Skeletal muscle tissue (tissue), 4 donors: ENCODE measurements around the gene CARMIL1. TPM values are rescaled to one million over a fixed set of nuclear protein-coding genes. Genes with fewer than 3 reads are reported as not detected.

Experiments used
- H3K27ac ChIP-seq: one replicate; pipeline ENCODE4 v1.7.0; 2013; ENCODE audit warnings: mild to moderate bottlenecking, low read depth, low read length, inconsistent platforms
- H3K27me3 ChIP-seq, 3 donors: one replicate each; pipeline ENCODE4 v1.7.0; 2013; ENCODE audit warnings: low read length in 3 of 3; ENCODE audit not compliant: control insufficient read depth in 3 of 3, insufficient read depth in 3 of 3
- H3K36me3 ChIP-seq, 3 donors: one replicate each; pipeline ENCODE4 v1.7.0; 2013; ENCODE audit warnings: low read length in 3 of 3; ENCODE audit not compliant: control insufficient read depth in 3 of 3, insufficient read depth in 3 of 3
- H3K4me1 ChIP-seq, 3 donors: one replicate each; pipeline ENCODE4 v1.7.0; 2013; ENCODE audit warnings: low read length in 3 of 3, mild to moderate bottlenecking in 3 of 3; ENCODE audit not compliant: control insufficient read depth in 3 of 3, insufficient read depth in 3 of 3
- H3K4me3 ChIP-seq, 3 donors: one replicate each; pipeline ENCODE4 v1.7.0; 2013; ENCODE audit warnings: low read length in 3 of 3
- H3K9ac ChIP-seq, 3 donors: one replicate each; pipeline ENCODE4 v1.7.0; 2013; ENCODE audit warnings: low read length in 3 of 3, mild to moderate bottlenecking in 3 of 3, moderate library complexity in 2 of 3, low read depth in 1 of 3
- H3K9me3 ChIP-seq, 3 donors: one replicate each; pipeline ENCODE4 v1.7.0; 2013; ENCODE audit warnings: low read length in 3 of 3; ENCODE audit not compliant: control insufficient read depth in 3 of 3
- total RNA-seq: library from RNA; depleted of rRNA; stranded (reverse); fragments of >200 nt; gene quantifications from one replicate; pipeline ENCODE4 v1.2.3, GENCODE V29; 2014
- donor health status: Osteomylitis.

Gene CARMIL1
- total RNA-seq, 1 donor from 2014 or later: 4.7 TPM

GRCh38 chr6:25547797-25548196, 268.6 kb downstream of the CARMIL1 start:
- Histone ChIP-seq H3K4me1 (no peaks in the 10 kb centered on the region), H3K27ac (no peak overlapping the region), H3K4me3 (no peak overlapping the region), H3K9me3 (no peaks in the 10 kb centered on the region), H3K9ac (no peak overlapping the region), H3K27me3 (no peaks in the 10 kb centered on the region), H3K36me3 (no peaks in the 10 kb centered on the region)

GRCh38 chr6:25548451-25548850, 269.3 kb downstream of the CARMIL1 start:
- H3K27ac ChIP-seq: no peak overlapping the region
- H3K4me1 ChIP-seq: no peaks in the 10 kb centered on the region
- no peak overlapping the region for H3K9ac ChIP-seq
- no peaks in the 10 kb centered on the region for H3K9me3 ChIP-seq
- no peaks in the 10 kb centered on the region for H3K27me3 ChIP-seq
- no peak overlapping the region for H3K4me3 ChIP-seq
- H3K36me3 ChIP-seq: no peaks in the 10 kb centered on the region

GRCh38 chr6:25550631-25551030, 271.5 kb downstream of the CARMIL1 start:
- no peak overlapping the region for H3K27ac ChIP-seq
- no peaks in the 10 kb centered on the region for H3K36me3 ChIP-seq
- no peaks in the 10 kb centered on the region for H3K4me1 ChIP-seq
- H3K4me3 ChIP-seq: no peak overlapping the region
- no peak overlapping the region for H3K9ac ChIP-seq
- H3K27me3 ChIP-seq: no peaks in the 10 kb centered on the region
- H3K9me3 ChIP-seq: no peaks in the 10 kb centered on the region

DNA sequence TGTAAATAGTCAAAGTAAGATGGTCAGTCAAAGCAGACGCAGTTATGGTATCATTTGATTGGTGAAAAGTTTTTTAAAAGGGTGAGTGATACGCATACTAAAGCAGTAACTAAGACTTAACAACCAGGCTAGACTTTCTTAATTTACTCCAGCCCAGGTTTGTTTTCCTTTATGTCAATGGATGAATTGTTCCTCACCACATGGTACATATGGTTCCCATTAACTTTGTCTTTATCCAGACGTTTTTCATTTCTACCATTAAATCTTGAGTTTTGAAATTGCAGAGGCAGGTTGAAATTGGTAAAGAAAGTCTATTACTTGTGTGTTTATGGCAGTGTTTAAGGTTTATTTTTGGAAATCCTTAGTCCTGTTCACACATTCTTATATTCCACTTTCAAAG, 274.3 kb downstream of the CARMIL1 start:
- Histone ChIP-seq H3K36me3 (no peaks in the 10 kb centered on the region), H3K27ac (no peak overlapping the region), H3K27me3 (no peaks in the 10 kb centered on the region), H3K4me1 (no peaks in the 10 kb centered on the region), H3K9me3 (no peaks in the 10 kb centered on the region), H3K4me3 (no peak overlapping the region), H3K9ac (no peak overlapping the region)

DNA sequence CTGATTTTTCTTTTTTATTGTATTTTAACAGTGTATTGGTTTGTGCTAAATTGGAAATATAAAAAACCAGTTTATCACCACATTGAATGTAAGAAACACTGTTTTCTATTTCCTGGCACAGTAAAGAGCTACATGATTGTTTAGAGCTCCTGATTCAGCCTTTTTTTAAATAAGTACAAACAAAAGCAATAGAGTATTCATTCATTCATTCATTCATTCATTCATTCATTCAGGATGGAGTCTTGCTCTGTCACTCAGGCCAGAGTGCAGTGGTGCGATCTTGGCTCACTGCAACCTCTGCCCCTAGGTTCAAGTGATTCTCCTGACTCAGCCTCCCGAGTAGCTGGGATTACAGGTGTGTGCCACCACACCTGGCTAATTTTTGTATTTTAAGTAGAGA, 276.0 kb downstream of the CARMIL1 start:
- Histone ChIP-seq H3K9ac (no peak overlapping the region), H3K27me3 (no peaks in the 10 kb centered on the region), H3K27ac (no peak overlapping the region), H3K9me3 (no peaks in the 10 kb centered on the region), H3K36me3 (no peaks in the 10 kb centered on the region), H3K4me3 (no peak overlapping the region), H3K4me1 (no peaks in the 10 kb centered on the region)

DNA sequence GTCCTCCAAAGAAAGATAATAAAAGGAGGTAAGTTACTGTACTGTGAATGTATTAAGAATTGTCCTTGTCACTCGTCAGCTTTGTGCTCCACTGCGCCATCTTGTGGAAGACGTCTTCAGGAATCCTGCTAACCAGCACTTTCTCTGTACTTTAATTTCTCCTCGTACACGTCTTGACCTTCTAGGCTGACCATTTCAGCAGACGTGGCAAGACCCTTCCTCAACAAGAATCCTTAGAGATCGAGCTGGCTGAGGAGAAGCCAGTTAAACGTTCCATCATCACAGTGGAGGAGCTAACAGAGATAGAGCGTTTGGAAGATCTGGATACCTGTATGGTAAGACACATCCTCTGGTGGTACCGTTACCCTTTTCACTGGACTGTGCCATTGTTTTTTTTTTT, 277.3 kb downstream of the CARMIL1 start:
- Histone ChIP-seq H3K4me3 (no peak overlapping the region), H3K4me1 (no peaks in the 10 kb centered on the region), H3K9me3 (no peaks in the 10 kb centered on the region), H3K27ac (no peak overlapping the region), H3K27me3 (no peaks in the 10 kb centered on the region), H3K36me3 (no peaks in the 10 kb centered on the region), H3K9ac (no peak overlapping the region)

- Histone ChIP-seq H3K9me3 (no peaks in the 10 kb centered on the region), H3K27me3 (no peaks in the 10 kb centered on the region), H3K9ac (no peak overlapping the region), H3K27ac (no peak overlapping the region), H3K4me1 (no peaks in the 10 kb centered on the region), H3K4me3 (no peak overlapping the region), H3K36me3 (no peaks in the 10 kb centered on the region)
Measured at GRCh38 chr6:25558155-25558817, 279.1 kb downstream of the CARMIL1 start.

DNA sequence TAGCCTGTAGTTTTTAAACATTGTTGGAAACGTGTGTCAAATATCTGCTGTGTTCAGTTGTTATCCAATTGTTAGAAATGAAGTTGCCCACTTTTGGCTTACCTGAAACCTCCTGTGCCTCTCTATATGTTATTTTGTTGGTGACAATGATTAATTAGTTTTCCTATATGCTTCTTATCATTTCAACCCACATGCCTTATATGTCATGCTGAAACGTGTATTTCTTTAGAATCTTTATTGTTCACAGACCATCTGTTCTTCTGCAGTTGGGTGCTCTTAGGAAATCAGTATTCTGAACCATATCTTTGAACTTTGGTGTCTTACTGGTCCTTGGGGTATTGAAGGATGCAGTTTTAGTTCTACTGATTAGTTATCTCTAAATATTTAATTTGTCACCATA, 281.7 kb downstream of the CARMIL1 start:
- Histone ChIP-seq H3K36me3 (no peaks in the 10 kb centered on the region), H3K4me1 (no peaks in the 10 kb centered on the region)

GRCh38 chr6:25564943-25565342, 285.8 kb downstream of the CARMIL1 start:
- Histone ChIP-seq H3K36me3 (no peaks in the 10 kb centered on the region), H3K4me3 (no peak overlapping the region), H3K27ac (no peak overlapping the region), H3K27me3 (no peaks in the 10 kb centered on the region), H3K9me3 (no peaks in the 10 kb centered on the region), H3K9ac (no peak overlapping the region), H3K4me1 (no peaks in the 10 kb centered on the region)

More for the DNA sequence above, 281.7 kb downstream of the CARMIL1 start:
- H3K9ac ChIP-seq: no peak overlapping the region
- H3K9me3 ChIP-seq: no peaks in the 10 kb centered on the region
- H3K4me3 ChIP-seq: no peak overlapping the region
- no peaks in the 10 kb centered on the region for H3K27me3 ChIP-seq
- no peak overlapping the region for H3K27ac ChIP-seq

- no peaks in the 10 kb centered on the region for H3K36me3 ChIP-seq
- H3K4me3 ChIP-seq: no peak overlapping the region
- H3K9me3 ChIP-seq: no peaks in the 10 kb centered on the region
- no peak overlapping the region for H3K9ac ChIP-seq
- H3K27me3 ChIP-seq: no peaks in the 10 kb centered on the region
- no peaks in the 10 kb centered on the region for H3K4me1 ChIP-seq
- no peak overlapping the region for H3K27ac ChIP-seq
Measured at GRCh38 chr6:25570578-25570977, 291.4 kb downstream of the CARMIL1 start.
